WTC11 (cell line): ENCODE results near the gene SF3B4.
"Not testable (repeated sequence)": the region's sequence is repeated elsewhere in the genome, so short reads cannot be mapped to it uniquely, and the experiment has no call there.

Experiments used
- CREB1 ChIP-seq: sonication (generic); formaldehyde crosslinking; IDR thresholded peaks from 2 replicates; pipeline ENCODE4 v1.8.0; 2023; ENCODE audit warnings: mild to moderate bottlenecking, missing genetic modification reagents
- NR1H2 ChIP-seq: sonication (generic); formaldehyde crosslinking; IDR thresholded peaks from 2 replicates; pipeline ENCODE4 v1.9.0; 2021; ENCODE audit warnings: mild to moderate bottlenecking, moderate library complexity, missing genetic modification reagents
- NR2C2 ChIP-seq: sonication (generic); formaldehyde crosslinking; IDR thresholded peaks from 2 replicates; pipeline ENCODE4 v1.8.0; 2022; ENCODE audit warnings: mild to moderate bottlenecking, missing genetic modification reagents
- PREB ChIP-seq: sonication (generic); formaldehyde crosslinking; IDR thresholded peaks from 2 replicates; pipeline ENCODE4 v1.8.1; 2022; ENCODE audit warnings: mild to moderate bottlenecking, missing genetic modification reagents, moderate library complexity, borderline replicate concordance
- TF ChIP-seq, protein P1 (sequence below): sonication (generic); formaldehyde crosslinking; IDR thresholded peaks from 2 replicates; pipeline ENCODE4 v1.8.1; 2023; ENCODE audit warnings: mild to moderate bottlenecking, missing genetic modification reagents, borderline replicate concordance

DNA sequence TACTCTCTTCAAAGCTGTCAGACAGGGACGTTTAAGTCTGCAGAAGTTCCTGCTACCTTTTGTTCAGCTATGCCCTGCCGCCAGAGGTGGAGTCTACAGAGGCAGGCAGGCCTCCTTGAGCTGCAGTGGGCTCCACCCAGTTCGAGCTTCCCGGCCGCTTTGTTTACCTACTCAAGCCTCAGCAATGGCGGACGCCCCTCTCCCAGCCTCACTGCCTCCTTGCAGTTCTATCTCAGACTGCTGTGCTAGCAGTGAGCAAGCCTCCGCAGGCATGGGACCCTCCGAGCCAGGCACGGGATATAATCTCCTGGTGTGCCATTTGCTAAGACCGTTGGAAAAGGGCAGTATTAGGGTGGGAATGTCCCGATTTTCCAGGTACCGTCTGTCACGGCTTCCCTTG, 29.9 kb upstream of the SF3B4 start:
- TF ChIP-seq NR2C2 (CRISPR knock-in tag); NR1H2 (CRISPR knock-in tag); CREB1 (CRISPR knock-in tag); PREB: not testable (repeated sequence)
- TF ChIP-seq, protein P1, sequence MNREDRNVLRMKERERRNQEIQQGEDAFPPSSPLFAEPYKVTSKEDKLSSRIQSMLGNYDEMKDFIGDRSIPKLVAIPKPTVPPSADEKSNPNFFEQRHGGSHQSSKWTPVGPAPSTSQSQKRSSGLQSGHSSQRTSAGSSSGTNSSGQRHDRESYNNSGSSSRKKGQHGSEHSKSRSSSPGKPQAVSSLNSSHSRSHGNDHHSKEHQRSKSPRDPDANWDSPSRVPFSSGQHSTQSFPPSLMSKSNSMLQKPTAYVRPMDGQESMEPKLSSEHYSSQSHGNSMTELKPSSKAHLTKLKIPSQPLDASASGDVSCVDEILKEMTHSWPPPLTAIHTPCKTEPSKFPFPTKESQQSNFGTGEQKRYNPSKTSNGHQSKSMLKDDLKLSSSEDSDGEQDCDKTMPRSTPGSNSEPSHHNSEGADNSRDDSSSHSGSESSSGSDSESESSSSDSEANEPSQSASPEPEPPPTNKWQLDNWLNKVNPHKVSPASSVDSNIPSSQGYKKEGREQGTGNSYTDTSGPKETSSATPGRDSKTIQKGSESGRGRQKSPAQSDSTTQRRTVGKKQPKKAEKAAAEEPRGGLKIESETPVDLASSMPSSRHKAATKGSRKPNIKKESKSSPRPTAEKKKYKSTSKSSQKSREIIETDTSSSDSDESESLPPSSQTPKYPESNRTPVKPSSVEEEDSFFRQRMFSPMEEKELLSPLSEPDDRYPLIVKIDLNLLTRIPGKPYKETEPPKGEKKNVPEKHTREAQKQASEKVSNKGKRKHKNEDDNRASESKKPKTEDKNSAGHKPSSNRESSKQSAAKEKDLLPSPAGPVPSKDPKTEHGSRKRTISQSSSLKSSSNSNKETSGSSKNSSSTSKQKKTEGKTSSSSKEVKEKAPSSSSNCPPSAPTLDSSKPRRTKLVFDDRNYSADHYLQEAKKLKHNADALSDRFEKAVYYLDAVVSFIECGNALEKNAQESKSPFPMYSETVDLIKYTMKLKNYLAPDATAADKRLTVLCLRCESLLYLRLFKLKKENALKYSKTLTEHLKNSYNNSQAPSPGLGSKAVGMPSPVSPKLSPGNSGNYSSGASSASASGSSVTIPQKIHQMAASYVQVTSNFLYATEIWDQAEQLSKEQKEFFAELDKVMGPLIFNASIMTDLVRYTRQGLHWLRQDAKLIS (CRISPR knock-in tag): not testable (repeated sequence)
